GM19463 (cell line): ENCODE measurements around the gene IKZF3.
"Not testable (repeated sequence)": the region's sequence is repeated elsewhere in the genome, so short reads cannot be mapped to it uniquely, and the experiment has no call there.

Source experiments
- ATAC-seq: cut with Tn5 transposase; IDR thresholded peaks from one replicate; pipeline ENCODE4 v1.9.1; 2021; ENCODE audit warnings: mild to moderate bottlenecking, moderate library complexity; ENCODE audit not compliant: unreplicated experiment

The IKZF3 gene

GRCh38 chr17:39722104-39722503 lies 142.0 kb downstream of the IKZF3 start:
- no peak for ATAC-seq

DNA sequence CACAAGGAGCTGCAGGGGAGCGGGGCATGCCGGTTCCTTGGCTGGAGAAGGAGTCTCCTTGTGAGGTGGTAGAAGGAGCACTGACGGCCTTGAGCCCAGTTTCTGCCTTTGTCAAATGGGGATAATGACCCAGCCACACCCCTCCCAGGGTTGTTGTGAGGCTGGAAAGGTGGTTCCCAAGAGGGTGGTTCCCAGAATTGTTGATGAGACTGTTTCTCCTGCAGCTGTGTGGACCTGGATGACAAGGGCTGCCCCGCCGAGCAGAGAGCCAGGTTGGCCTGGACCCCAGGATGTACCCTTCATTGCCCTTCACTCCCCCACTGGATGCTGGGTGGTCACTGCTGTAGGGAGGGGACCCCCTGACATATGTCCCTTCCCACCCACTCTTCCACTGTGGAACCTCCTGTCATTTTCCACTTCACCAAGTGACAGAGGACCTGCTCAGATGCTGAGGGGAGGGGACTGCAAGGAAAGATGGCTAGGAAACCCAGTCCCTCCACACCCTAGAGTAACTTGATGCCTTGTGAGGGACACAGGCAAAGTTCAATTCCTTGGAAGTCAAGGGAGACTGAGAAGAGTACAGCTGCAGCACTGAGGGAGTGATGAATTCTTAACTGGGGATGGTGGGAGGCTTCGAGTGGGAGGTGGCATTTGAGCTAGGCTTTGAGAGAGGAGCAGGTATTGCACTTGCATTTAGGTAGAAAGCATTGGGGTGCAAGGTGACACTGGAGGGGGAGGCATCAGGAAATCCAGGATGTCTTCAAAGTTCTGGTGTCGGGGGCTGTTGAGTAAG lies 144.4 kb downstream of the IKZF3 start:
- no peak for ATAC-seq

DNA sequence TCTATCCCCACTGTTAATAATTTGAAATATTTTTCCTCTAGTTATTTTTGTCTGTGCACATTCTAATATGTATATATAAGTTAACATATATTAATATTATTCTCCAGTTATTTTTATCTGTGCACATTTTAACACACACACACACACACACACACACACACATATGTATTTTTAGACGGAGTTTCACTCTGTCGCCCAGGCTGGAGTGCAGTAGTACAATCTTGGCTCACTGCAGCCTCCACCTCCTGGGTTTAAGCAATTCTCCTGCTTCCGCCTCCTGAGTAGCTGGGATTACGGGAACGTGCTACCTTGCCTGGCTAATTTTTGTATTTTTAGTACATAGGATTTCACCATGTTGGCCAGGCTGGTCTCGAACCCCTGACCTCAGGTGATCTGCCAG lies 146.5 kb downstream of the IKZF3 start:
- no peak for ATAC-seq

DNA sequence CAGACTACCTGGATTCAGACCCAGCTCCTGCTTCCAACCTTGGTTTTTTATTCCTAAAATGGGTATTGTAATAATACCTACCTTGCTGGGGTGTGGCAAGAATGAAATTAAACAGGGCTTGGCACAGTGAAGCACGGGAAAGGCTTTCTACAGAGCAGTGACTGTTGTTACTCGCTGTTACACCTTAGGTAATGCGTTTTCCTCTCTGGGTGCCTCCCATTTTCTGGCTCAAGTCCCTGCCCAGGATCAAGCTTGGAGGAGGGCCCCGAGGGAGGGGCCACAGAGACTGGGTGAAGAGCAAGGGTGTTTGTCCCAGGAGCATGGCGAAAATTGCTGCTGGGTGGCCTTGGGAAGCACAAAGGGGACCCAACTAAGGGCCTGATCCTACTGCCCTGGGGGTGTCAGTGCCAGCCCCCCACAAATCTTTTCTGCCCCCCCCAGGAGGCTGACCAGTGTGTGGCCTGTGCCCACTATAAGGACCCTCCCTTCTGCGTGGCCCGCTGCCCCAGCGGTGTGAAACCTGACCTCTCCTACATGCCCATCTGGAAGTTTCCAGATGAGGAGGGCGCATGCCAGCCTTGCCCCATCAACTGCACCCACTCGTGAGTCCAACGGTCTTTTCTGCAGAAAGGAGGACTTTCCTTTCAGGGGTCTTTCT lies 147.1 kb downstream of the IKZF3 start:
- ATAC-seq: no peak

GRCh38 chr17:39716073-39716818 lies 147.9 kb downstream of the IKZF3 start:
- ATAC-seq: no peak

DNA sequence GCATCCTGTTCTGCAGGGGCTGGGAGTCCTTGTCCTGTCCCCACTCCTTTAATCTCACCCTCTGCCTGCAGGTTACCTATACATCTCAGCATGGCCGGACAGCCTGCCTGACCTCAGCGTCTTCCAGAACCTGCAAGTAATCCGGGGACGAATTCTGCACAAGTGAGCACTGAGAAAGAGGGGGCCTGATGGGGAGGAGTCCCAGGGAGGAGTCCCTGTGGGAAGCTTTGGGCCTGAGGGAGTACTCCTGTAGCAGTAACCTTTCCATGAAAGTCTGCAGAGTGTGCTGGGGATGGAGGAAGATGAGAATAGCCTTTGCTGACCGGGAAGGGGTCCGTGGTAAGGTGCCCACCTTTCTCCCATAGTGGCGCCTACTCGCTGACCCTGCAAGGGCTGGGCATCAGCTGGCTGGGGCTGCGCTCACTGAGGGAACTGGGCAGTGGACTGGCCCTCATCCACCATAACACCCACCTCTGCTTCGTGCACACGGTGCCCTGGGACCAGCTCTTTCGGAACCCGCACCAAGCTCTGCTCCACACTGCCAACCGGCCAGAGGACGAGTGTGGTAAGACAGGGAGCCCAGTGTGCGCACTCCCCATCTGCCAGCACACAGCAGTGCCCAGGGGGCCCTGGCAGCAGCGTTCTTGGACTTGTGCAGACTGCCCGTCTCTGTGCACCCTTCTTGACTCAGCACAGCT lies 148.6 kb downstream of the IKZF3 start:
- ATAC-seq: no peak

DNA sequence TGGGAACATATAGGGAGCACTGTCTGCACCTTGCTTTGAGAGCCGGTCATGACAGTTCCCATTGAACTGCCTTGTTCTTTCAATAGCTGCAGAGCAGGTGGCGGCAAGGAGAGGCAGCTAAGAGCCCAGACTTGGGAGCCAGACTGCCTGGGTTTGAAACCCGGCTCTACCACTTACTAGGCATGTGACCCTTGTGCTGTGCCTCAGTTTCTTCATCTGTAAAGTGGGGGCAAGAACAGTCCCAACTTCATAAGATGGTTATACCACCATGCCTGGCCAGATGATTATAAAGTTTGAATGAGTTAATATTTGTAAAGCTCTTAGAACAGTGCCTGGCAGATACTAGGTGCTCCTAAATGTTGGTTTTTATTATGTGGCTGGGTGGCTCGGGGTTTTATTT lies 149.9 kb downstream of the IKZF3 start:
- no peak for ATAC-seq

DNA sequence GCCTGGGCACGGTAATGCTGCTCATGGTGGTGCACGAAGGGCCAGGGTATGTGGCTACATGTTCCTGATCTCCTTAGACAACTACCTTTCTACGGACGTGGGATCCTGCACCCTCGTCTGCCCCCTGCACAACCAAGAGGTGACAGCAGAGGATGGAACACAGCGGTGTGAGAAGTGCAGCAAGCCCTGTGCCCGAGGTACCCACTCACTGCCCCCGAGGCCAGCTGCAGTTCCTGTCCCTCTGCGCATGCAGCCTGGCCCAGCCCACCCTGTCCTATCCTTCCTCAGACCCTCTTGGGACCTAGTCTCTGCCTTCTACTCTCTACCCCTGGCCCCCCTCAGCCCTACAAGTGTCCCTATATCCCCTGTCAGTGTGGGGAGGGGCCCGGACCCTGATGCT lies 152.3 kb downstream of the IKZF3 start:
- no peak for ATAC-seq

DNA sequence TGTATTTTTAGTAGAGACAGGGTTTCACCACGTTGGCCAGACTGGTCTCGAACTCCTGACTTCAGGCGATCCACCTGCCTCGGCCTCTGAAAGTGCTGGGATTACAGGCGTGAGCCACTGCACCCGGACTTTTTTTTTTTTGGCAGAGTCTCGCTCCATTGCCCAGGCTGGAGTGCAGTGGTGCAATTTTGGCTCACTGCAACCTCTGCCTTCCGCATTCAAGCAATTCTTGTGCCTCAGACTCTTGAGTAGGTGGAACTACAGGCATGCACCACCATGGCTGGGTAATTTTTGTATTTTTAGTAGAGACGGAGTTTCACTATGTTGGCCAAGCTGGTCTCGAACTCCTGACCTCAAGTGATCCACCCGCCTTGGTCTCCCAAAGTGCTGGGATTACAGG lies 153.0 kb downstream of the IKZF3 start:
- not testable (repeated sequence) for ATAC-seq

DNA sequence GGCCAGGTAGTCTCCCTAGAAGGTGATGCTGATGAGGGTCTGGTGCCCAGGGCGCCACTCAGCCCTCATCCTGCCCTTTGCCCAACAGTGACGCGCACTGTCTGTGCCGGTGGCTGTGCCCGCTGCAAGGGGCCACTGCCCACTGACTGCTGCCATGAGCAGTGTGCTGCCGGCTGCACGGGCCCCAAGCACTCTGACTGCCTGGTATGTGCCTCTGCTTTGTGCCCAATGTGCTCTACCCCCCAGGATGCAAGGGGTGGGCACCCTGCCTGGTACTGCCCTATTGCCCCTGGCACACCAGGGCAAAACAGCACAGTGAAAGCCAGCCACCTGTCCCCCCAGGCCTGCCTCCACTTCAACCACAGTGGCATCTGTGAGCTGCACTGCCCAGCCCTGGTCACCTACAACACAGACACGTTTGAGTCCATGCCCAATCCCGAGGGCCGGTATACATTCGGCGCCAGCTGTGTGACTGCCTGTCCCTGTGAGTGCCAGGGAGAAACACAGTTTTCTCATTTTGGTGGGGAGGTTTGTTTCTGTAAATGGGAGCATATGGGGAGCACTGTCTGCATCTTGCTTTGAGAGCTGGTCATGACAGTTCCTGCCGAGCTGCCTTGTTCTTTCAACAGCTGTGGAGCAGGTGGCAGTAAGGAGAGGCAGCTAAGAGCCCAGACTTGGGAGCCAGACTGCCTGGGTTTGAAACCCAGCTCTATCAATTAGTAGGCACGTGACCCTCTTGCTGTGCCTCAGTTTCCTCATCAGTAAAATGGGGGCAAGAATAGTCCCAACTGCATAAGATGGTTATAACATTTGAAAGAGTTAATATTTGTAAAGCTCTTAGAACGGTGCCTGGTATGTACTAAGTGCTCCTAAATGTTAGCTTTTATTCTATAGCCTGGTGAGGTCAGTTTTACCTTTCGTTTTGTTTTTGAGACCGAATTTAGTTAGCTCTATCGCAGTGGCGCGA lies 153.8 kb downstream of the IKZF3 start:
- no peak for ATAC-seq

DNA sequence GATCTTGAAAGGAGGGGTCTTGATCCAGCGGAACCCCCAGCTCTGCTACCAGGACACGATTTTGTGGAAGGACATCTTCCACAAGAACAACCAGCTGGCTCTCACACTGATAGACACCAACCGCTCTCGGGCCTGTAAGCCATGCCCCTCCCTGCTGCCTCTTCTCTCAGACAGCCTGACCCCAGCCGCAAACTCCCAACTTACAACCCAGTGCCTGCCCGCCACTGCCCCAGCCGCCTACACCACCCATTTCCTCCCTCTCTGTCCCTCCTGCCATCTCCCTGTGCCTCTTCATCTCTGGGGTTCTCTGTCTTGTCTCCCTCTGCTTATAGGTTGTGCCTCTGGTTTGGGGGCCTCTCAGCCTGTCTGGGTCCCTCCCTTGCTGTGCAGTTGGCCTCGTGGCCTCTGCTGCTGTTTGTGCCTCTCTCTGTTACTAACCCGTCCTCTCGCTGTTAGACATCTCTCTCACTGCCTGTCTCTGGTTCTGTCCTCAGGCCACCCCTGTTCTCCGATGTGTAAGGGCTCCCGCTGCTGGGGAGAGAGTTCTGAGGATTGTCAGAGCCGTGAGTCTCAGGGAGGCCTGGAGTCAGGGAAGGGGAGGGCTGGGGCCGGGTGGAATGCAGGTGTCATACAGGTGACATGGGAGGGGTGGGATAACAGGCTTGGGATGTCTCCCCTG lies 154.7 kb downstream of the IKZF3 start:
- ATAC-seq: no peak
